ENCODE measurements around the gene HNRNPM. TPM values are rescaled to one million over a fixed set of nuclear protein-coding genes. Genes with fewer than 3 reads are reported as not detected.

The HNRNPM gene
- total RNA-seq, 1 donor from 2014 or later: 152 TPM

GRCh38 chr19:8489561-8490394 lies 45.0 kb downstream of the HNRNPM start:
- H3K36me3 ChIP-seq: peaks cover 53% of the 10 kb centered on the region
- no peak overlapping the region for H3K4me3 ChIP-seq
- intact Hi-C loops (cut with DNase I): no loop called here
- TF ChIP-seq CTCF (IDR thresholded peaks at IDR 0.05): no peak
- H3K27me3 ChIP-seq (ENCODE audit: low read depth): no peaks in the 10 kb centered on the region
- no peak for DNase-seq
- ATAC-seq: peak; percentile 68 to 69
- no peaks in the 10 kb centered on the region for H3K9me3 ChIP-seq
- peak overlapping the region; percentile 18 for H3K27ac ChIP-seq
- peaks cover 43% of the 10 kb centered on the region for H3K4me1 ChIP-seq

- DNase-seq (no peak), ATAC-seq (peak in 1 of 2 donors; percentile 1)
- no peak overlapping the region for H3K27ac ChIP-seq
Measured at GRCh38 chr19:8490395-8490760, 45.6 kb downstream of the HNRNPM start.

DNA sequence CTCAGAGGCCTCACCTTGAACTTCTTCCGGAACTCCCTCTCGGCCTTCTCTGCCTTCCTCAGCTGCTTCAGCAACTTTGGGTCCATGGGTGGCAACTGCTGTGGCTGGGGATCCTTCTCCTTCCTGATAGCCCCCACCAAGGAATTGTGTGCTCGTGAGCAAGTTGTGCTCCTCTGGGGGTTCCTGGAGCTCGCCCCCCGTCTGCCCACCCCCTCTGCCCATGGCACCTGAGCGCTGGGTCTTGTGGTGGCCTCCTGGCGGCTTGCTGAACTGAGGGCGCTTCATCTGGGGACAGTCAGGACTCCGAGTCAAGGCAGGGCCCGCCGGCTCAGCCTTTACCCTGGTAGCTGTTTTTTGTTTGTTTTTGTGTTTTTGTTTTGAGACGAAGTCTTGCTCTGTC lies 46.1 kb downstream of the HNRNPM start:
- Histone ChIP-seq H3K36me3 (peaks cover 42% of the 10 kb centered on the region), H3K4me3 (no peak overlapping the region), H3K4me1 (peaks cover 41% of the 10 kb centered on the region), H3K9me3 (no peaks in the 10 kb centered on the region), H3K27me3 (ENCODE audit: low read depth) (no peaks in the 10 kb centered on the region), H3K27ac (no peak overlapping the region)
- intact Hi-C loops (cut with DNase I): no loop called here
- no peak for TF ChIP-seq CTCF (IDR thresholded peaks at IDR 0.05)
- ATAC-seq (no peak), DNase-seq (no peak)

More at GRCh38 chr19:8490395-8490760, 45.6 kb downstream of the HNRNPM start:
- TF ChIP-seq CTCF (IDR thresholded peaks at IDR 0.05): no peak
- Histone ChIP-seq H3K9me3 (no peaks in the 10 kb centered on the region), H3K4me1 (peaks cover 41% of the 10 kb centered on the region), H3K36me3 (peaks cover 47% of the 10 kb centered on the region), H3K4me3 (no peak overlapping the region), H3K27me3 (ENCODE audit: low read depth) (no peaks in the 10 kb centered on the region)
- intact Hi-C loops (cut with DNase I): no loop called here

- TF ChIP-seq CTCF (IDR thresholded peaks at IDR 0.05): no peak
- DNase-seq (no peak), ATAC-seq (no peak)
- H3K27ac ChIP-seq: no peak overlapping the region
- intact Hi-C loops (cut with DNase I): no loop called here
- H3K9me3 ChIP-seq: no peaks in the 10 kb centered on the region
- H3K4me1 ChIP-seq: peaks cover 39% of the 10 kb centered on the region
- no peak overlapping the region for H3K4me3 ChIP-seq
- H3K27me3 ChIP-seq (ENCODE audit: low read depth): no peaks in the 10 kb centered on the region
- H3K36me3 ChIP-seq: peaks cover 35% of the 10 kb centered on the region
Measured at GRCh38 chr19:8491574-8491973, 46.8 kb downstream of the HNRNPM start.

DNA sequence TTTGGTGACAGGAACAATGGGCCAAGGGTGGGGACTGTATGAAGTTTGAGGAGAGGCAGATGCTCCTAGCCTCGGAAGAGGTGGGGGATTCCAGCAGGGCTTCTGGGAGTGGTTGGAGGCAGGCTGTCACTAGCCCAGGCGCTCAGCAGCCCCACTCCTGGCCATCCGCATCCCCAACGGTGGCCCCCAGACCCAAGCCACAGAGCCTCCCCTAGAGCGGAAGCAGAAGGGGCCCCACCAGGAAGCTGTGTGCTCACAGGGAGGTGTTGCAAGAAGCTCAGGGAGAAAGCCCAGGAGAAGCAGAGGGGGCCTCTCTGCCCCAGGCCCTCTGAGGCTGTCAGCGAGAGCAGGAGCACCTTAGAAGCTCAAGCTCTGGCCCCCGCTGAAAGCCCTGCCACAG lies 49.4 kb downstream of the HNRNPM start:
- Histone ChIP-seq H3K4me1 (peaks cover 13% of the 10 kb centered on the region), H3K4me3 (no peak overlapping the region), H3K27me3 (ENCODE audit: low read depth) (no peaks in the 10 kb centered on the region), H3K36me3 (peaks cover 9% of the 10 kb centered on the region), H3K27ac (no peak overlapping the region), H3K9me3 (no peaks in the 10 kb centered on the region)
- DNase-seq (no peak), ATAC-seq (no peak)
- no peak for TF ChIP-seq CTCF (IDR thresholded peaks at IDR 0.05)
- intact Hi-C loops (cut with DNase I): no loop called here

All from lower lobe of right lung (tissue), 2 donors.